NB4 (cell line): ENCODE data around the gene COX20.
A peak's percentile ranks its signal among the peaks of the same experiment; 100 is the strongest.
"Not testable (repeated sequence)": the region's sequence is repeated elsewhere in the genome, so short reads cannot be mapped to it uniquely, and the experiment has no call there.

Experiments used
- DNase-seq: peaks from one replicate; pipeline ENCODE4 v3.0.0; 2010; ENCODE audit warnings: low read depth
- H3K4me3 ChIP-seq: one replicate; pipeline ENCODE4 v1.5.1; 2011; ENCODE audit warnings: mild to moderate bottlenecking, low read depth, low read length, moderate library complexity
- CTCF ChIP-seq: IDR thresholded peaks from one replicate; pipeline ENCODE4 v1.5.1; 2012; ENCODE audit warnings: low read depth, low read length
- MAX ChIP-seq: IDR thresholded peaks from 2 replicates; pipeline ENCODE4 v1.6.1; 2011; ENCODE audit warnings: low read depth, low read length
- MYC ChIP-seq: IDR thresholded peaks from 2 replicates; pipeline ENCODE4 v1.6.1; 2011; ENCODE audit warnings: low read depth, low read length
- POLR2A ChIP-seq: IDR thresholded peaks from 2 replicates; pipeline ENCODE4 v1.6.1; 2011; ENCODE audit warnings: mild to moderate bottlenecking; ENCODE audit not compliant: insufficient read length; ENCODE audit errors: extremely low read depth

The COX20 gene

GRCh38 chr1:244830639-244831038 is 4.8 kb upstream of the COX20 start:
- DNase-seq, result no peak
- H3K4me3 ChIP-seq, result no peak overlapping the region
- no peak for TF ChIP-seq MAX
- no peak for TF ChIP-seq POLR2A
- no peak for TF ChIP-seq CTCF
- TF ChIP-seq MYC, result no peak

- peak overlapping the region; percentile 74 for H3K4me3 ChIP-seq
- not testable (repeated sequence) for DNase-seq
These were observed 2.2 kb upstream of the COX20 start for GRCh38 chr1:244833260-244833659.

- TF ChIP-seq MAX (no peak), CTCF (peak; percentile 33), POLR2A (peak; percentile 30)
- DNase-seq, result peak; percentile 83
- peak overlapping the region; percentile 74 for H3K4me3 ChIP-seq
These were observed 1.5 kb upstream of the COX20 start for GRCh38 chr1:244833734-244834542.

- peak overlapping the region; percentile 74 for H3K4me3 ChIP-seq
- peak; percentile 88 for TF ChIP-seq MAX
- TF ChIP-seq CTCF, result no peak
- TF ChIP-seq MYC, result peak; percentile 79; the same call in 1 of the 2 replicates
- peak; percentile 56 for TF ChIP-seq POLR2A
- peak; percentile 97 for DNase-seq
These were observed 749 bp upstream of the COX20 start for GRCh38 chr1:244834543-244835275.

GRCh38 chr1:244836135-244836521 is 670 bp downstream of the COX20 start:
- peak; percentile 50 for DNase-seq
- no peak for TF ChIP-seq MYC
- TF ChIP-seq MAX, result no peak
- TF ChIP-seq POLR2A, result no peak
- no peak for TF ChIP-seq CTCF
- H3K4me3 ChIP-seq, result peak overlapping the region; percentile 96

GRCh38 chr1:244836584-244836983 is 1.1 kb downstream of the COX20 start:
- DNase-seq, result no peak
- TF ChIP-seq MAX (no peak), MYC (no peak), POLR2A (no peak), CTCF (no peak)
- H3K4me3 ChIP-seq, result peak overlapping the region; percentile 96
